ENCODE results near the gene BCL11A.

BCL11A gene

GRCh38 chr2:60408207-60408606 lies 145.2 kb downstream of the BCL11A start:
- DNase-seq (ENCODE audit: insufficient read length, low spot score) (no peak), FAIRE-seq (no peak)
- TF ChIP-seq POLR2A (IDR thresholded peaks at IDR 0.05; ENCODE audit: low read depth, low read length): no peak

GRCh38 chr2:60407398-60407797 lies 146.1 kb downstream of the BCL11A start:
- TF ChIP-seq POLR2A (IDR thresholded peaks at IDR 0.05; ENCODE audit: low read depth, low read length): no peak
- DNase-seq (ENCODE audit: insufficient read length, low spot score): no peak
- FAIRE-seq: no peak

- FAIRE-seq (no peak), DNase-seq (ENCODE audit: insufficient read length, low spot score) (no peak)
- no peak for TF ChIP-seq POLR2A (IDR thresholded peaks at IDR 0.05; ENCODE audit: low read depth, low read length)
Measured at GRCh38 chr2:60406192-60406591, 147.3 kb downstream of the BCL11A start.

GRCh38 chr2:60405271-60405919 lies 148.1 kb downstream of the BCL11A start:
- FAIRE-seq: no peak
- DNase-seq (ENCODE audit: insufficient read length, low spot score): no peak
- TF ChIP-seq POLR2A (IDR thresholded peaks at IDR 0.05; ENCODE audit: low read depth, low read length): no peak

All from H54 (cell line).